NCI-H446 (cell line): Measurements from ENCODE around the gene MALRD1.

Source experiments
- DNase-seq, 2 experiments: peaks; one replicate each; lab custom pipeline; 2025; lab: John Stamatoyannopoulos, UW

Gene MALRD1

DNA sequence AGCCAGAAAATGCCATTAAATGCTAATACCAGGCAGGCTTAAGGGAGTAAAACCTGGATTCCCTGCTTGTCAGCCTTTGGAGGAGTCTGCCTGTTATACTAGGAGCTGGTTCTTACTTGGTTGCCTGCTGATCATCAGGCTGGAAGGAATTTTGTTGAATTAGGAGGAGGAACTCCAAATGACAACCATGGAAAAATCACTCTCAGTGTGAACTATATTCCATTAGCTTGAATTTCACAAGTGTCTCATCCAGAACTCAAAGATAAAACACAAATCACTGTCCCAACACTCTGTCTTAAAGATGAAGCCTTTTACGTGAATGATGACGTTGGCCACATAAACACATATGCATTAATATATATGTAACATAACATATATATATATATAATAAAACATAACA lies 528.8 kb downstream of the MALRD1 start:
- DNase-seq, result no peak

DNA sequence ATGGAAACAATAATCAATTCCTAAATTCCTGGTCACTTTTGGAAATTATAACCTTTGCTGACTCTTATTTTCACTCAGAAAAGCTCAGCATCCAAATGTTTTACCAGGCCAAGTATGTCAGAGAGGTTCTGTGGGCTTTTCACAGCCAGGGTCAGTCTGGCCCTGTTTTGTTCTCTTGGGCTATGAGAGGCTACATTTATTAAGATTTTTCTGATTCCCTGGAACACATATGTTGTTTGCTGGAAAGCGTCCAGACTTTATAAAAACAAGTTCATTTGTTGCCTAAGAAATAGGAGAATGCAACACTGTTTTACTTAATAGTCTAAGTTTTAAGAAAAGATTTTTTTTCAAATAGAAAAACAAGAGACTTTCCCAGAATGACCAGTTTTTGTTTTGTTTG lies 529.2 kb downstream of the MALRD1 start:
- DNase-seq, result peak in 1 of 2 experiments; percentile 21

GRCh38 chr10:19578571-19578970 lies 530.0 kb downstream of the MALRD1 start:
- no peak for DNase-seq

DNA sequence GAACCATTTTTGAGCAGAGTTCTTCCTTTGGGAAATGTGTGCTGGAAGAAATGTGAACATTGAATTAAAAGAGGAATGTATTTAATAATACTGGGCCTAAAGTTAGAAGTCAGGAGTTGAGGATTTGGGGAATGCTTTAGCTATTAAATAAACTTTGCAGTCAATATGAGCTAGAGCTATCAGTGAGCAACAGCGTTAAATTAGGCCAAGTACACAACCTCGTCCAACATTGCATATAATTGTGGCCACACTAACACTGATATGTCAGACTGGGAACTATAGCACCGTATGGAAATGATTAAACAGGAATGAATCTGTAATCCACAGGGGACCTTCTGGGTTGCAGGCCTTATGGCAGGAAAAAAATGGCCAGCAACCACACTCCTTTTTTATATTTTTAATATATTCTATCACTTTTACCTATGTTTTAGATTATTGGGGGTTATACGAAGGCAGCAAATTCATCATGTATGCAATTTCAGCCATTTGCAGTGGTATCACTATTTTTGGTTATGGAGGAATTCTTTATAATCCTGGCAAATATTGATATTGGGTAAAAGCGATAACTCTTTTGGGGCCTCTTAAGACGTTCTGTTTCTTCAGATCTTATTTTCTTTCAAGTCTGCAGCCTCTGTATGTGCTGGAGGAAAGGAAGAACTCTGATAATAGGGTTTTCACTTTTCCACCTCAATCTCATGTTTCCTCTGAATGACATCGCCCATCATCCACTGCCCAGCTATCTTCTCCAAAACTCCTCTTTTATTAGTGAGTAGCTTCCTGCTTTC lies 531.4 kb downstream of the MALRD1 start:
- DNase-seq, result peak in 1 of 2 experiments; percentile 6

GRCh38 chr10:19580691-19581090 lies 532.1 kb downstream of the MALRD1 start:
- DNase-seq, result no peak

- no peak for DNase-seq
These were observed 540.0 kb downstream of the MALRD1 start for GRCh38 chr10:19588608-19589007.

DNA sequence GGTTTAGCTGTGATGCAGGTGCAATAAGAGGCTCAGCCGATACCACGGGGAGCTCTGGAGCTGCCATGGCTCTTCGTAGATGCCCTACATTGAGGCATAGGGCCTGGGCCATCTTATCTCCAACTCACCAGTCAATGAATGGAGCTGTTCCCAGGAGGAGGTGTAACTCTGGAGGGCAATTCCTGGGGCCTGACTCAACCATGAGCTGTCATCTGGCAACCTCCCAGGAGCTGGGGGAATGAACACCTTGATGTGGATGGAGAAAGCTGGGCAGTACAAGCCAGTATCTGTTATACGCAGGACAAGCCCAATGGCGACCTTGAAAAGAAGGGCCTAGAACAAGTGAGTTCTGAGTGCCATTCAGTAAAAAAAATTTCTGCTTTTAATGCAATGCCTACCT lies 543.7 kb downstream of the MALRD1 start:
- no peak for DNase-seq

GRCh38 chr10:19595212-19595845 lies 546.7 kb downstream of the MALRD1 start:
- DNase-seq, result no peak

- DNase-seq, result no peak
These were observed 557.2 kb downstream of the MALRD1 start for GRCh38 chr10:19605806-19606205.

DNA sequence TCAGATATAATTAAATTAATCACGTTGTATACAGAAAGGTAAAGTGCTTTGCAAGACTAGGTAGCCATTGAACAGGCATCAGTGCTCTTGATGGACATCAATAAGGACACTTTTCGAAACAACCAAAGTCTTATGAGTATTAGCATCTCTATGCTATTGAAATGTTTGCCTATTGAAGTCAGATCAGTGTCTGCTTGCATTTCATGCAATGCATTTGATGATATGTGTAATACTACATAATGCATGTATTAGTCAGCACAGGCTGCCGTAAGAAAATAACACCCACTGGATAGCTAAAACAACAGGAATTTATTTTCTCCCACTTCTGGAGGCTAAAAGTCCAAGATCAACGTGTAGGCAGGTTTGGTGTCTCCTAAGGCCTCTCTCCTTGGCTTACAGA lies 558.4 kb downstream of the MALRD1 start:
- DNase-seq, result no peak

- no peak for DNase-seq
These were observed 563.2 kb downstream of the MALRD1 start for GRCh38 chr10:19611775-19612174.

- DNase-seq, result no peak
These were observed 568.4 kb downstream of the MALRD1 start for GRCh38 chr10:19616966-19617365.

DNA sequence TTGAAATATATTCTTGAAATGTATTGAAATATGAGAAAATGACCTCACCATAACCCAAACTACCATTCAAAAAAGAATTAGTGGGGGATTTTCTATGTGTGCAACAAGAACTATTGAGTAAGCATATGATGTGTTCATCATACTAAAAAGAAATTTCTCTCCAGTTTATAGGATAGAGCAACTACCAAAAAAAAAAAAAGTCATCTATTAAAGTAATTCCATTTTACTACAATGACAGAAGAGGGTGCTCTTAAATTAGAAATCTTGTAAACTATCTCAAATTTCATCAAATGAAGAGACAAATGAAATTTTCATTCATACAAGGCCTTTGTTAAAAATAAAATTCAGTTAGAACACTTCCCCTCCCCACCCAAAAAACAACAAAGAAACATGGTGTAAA lies 572.2 kb downstream of the MALRD1 start:
- peak in 1 of 2 experiments; percentile 30 for DNase-seq

GRCh38 chr10:19623321-19623720 lies 574.7 kb downstream of the MALRD1 start:
- no peak for DNase-seq

- DNase-seq, result no peak
These were observed 577.6 kb downstream of the MALRD1 start for GRCh38 chr10:19626156-19626555.

DNA sequence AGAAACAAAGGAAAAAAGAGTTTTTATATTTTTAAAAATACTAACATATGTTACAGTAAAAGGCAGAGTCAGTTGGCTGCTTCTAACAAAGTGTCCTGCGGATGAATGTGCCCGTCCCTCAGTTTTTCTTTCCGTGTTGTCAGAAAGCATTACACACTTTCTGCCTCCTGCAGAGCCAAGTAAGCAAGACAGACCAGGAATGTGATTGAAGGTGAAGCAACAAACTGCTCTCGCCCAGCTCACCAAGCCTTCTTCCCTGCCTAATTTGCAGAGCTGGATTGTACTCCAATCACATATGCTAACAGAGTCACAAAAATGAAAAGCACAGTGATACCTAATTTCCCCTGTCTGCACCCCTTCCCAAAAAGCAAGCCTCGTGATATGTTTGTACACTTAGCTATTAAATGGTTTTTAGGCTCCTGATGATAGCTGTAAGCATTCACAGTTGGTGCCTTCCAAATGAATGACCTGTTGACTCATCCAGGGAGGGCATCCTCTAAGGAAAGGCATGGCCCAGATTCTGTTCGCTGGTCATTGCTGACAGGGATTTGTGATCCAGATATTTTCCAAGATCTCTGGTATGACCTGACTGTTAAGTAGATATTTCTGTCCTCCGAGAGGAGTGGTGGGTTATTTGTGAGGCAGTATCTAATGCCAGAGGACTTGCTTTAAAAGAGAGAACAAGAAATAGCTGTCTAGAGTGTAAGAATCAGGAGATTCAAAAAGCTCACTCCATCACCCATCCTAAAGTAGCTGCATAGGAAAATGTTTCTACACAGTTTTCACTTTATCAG lies 580.4 kb downstream of the MALRD1 start:
- no peak for DNase-seq

DNA sequence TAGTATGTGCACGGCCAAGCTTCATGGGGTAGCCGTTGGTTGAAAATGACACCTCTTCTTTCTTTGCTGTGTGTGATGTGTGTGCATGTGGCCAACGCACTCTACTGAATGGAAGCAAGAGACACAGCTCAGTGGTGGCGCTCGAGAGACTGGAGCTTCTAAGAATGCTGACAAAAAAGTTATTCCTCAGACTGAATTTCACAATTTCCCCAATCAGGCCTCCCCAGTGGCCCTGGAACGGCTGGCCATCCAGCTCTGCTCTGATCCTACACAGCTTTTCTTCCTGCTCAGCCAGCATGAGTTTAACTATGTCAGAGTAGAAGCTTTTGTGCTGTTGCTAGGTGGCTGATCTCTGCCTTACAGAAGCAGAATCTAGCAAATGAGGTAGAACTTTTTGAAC lies 581.0 kb downstream of the MALRD1 start:
- no peak for DNase-seq

- no peak for DNase-seq
These were observed 585.6 kb downstream of the MALRD1 start for GRCh38 chr10:19634163-19634562.

- no peak for DNase-seq
These were observed 589.7 kb downstream of the MALRD1 start for GRCh38 chr10:19638182-19638895.

DNA sequence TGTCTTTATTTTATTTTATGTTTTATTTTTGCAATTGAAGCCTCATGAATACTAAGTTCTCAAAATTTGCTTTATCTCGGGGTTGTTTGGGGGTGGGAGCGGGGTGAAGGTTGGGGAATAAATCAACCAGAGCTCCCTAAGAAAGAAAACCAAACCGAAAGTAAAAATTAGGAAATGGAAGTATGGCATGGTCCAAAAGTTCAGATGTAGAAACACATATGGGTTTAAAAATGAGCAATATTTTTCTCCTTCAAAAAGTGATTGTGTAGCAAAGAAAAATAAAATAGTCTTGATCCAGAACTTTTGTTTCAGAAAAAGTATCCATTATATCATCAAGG lies 590.3 kb downstream of the MALRD1 start:
- DNase-seq, result no peak

- DNase-seq, result no peak
These were observed 592.1 kb downstream of the MALRD1 start for GRCh38 chr10:19640566-19641263.

DNA sequence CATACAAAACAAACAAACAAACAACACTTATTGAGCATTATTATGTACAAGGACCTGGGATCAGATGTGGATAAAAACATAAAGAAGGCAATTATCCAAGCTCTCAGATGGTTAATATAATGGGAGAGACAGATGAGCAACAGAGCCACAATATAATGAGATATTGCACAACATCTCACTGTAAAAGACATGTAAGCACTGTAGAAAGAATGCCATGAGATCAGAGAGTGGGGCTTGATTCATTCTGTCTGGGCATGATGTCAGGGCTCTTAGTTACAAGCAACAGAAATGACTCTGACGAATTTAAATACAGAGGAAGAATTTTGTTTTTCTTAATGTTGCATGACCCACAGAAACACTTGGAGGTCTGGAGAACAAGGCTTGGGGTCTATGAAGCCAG lies 602.9 kb downstream of the MALRD1 start:
- no peak for DNase-seq
